HCT116 (cell line): ENCODE results near the gene DVL2.

Source experiments
- EZH2 ChIP-seq: fragments of 200-600 bp; sonication (generic); IDR thresholded peaks from 2 replicates; pipeline ENCODE4 v1.6.1; 2017; ENCODE audit warnings: antibody characterized with exemption, mixed run types
- JUND ChIP-seq: IDR thresholded peaks from 2 replicates; pipeline ENCODE4 v1.6.1; 2012
- POLR2A ChIP-seq: IDR thresholded peaks from 2 replicates; pipeline ENCODE4 v1.7.0; 2011; ENCODE audit warnings: borderline replicate concordance; ENCODE audit not compliant: insufficient read depth, insufficient read length; ENCODE audit errors: extremely low read depth
- YY1 ChIP-seq: IDR thresholded peaks from 2 replicates; pipeline ENCODE4 v1.6.1; 2011; ENCODE audit warnings: low read length, low read depth, moderate library complexity, mild to moderate bottlenecking; ENCODE audit not compliant: insufficient replicate concordance; ENCODE audit errors: extremely low read depth
- ZNF274 ChIP-seq: fragments of 200-500 bp; sonication (Bioruptor generic); IDR thresholded peaks from 2 replicates; pipeline ENCODE4 v1.6.1; 2014; ENCODE audit warnings: mild to moderate bottlenecking, low read depth, low read length, inconsistent platforms
- TF ChIP-seq, protein P1 (sequence below), 3 experiments: fragments of 200-600 bp in 1 of 3; sonication (generic) in 1 of 3; IDR thresholded peaks in 2 of 3; conservative IDR thresholded peaks in 1 of 3; 2 replicates each; pipeline ENCODE4 v1.5.1; 2012 to 2017; ENCODE audit warnings: low read depth in 2 of 3, low read length in 2 of 3, antibody characterized with exemption in 1 of 3, borderline replicate concordance in 1 of 3, control low read depth in 1 of 3, mild to moderate bottlenecking in 1 of 3, mixed read lengths in 1 of 3, mixed run types in 1 of 3, moderate library complexity in 1 of 3; ENCODE audit not compliant: insufficient read depth in 1 of 3
- TF ChIP-seq, protein P2 (sequence below): IDR thresholded peaks from 2 replicates; pipeline ENCODE4 v1.6.1; 2012; ENCODE audit warnings: low read depth

DNA sequence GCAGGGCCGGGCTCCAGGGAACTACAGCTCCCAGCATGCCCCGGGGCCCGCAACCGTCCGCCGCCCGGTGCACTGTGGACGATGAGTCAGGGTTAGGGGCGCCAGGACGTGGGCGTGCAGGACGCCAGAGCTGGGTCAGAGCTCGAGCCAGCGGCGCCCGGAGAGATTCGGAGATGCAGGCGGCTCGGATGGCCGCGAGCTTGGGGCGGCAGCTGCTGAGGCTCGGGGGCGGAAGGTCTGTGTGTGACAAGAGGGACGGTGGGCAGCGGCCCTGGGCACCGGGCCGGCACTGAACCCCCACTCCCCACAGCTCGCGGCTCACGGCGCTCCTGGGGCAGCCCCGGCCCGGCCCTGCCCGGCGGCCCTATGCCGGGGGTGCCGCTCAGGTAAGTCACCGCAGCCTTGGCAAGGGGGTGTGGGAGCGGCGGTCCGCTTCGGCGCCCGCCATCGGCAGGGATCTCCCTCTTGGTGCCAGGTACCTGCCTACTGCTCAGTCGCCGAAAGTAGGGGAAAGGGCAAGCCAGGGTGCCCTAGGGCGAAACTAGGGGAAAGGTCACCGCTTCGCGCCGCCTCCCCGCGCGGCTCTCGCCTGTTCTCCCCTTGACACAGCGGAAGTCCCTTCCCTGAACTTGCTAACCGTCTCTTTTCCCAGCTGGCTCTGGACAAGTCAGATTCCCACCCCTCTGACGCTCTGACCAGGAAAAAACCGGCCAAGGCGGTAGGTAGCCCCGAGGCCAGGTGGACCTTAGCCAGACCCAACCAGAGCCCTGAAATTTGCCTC is 14.3 kb downstream of the DVL2 start, which contains the start of the genes ACADVL and DLG4:
- TF ChIP-seq JUND (no peak; the same call in 1 of the 2 replicates), POLR2A (peak; percentile 61), EZH2 (no peak), YY1 (peak; percentile 66), ZNF274 (no peak)
- TF ChIP-seq, protein P1, sequence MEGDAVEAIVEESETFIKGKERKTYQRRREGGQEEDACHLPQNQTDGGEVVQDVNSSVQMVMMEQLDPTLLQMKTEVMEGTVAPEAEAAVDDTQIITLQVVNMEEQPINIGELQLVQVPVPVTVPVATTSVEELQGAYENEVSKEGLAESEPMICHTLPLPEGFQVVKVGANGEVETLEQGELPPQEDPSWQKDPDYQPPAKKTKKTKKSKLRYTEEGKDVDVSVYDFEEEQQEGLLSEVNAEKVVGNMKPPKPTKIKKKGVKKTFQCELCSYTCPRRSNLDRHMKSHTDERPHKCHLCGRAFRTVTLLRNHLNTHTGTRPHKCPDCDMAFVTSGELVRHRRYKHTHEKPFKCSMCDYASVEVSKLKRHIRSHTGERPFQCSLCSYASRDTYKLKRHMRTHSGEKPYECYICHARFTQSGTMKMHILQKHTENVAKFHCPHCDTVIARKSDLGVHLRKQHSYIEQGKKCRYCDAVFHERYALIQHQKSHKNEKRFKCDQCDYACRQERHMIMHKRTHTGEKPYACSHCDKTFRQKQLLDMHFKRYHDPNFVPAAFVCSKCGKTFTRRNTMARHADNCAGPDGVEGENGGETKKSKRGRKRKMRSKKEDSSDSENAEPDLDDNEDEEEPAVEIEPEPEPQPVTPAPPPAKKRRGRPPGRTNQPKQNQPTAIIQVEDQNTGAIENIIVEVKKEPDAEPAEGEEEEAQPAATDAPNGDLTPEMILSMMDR (IDR thresholded peaks at IDR 0.05 in 2 of 3, conservative IDR thresholded peaks at IDR 0.05 in 1 of 3; ENCODE audit: borderline replicate concordance in 1 of 3, insufficient read depth in 1 of 3, low read depth in 2 of 3, low read length in 2 of 3) = no peak
- TF ChIP-seq, protein P2, sequence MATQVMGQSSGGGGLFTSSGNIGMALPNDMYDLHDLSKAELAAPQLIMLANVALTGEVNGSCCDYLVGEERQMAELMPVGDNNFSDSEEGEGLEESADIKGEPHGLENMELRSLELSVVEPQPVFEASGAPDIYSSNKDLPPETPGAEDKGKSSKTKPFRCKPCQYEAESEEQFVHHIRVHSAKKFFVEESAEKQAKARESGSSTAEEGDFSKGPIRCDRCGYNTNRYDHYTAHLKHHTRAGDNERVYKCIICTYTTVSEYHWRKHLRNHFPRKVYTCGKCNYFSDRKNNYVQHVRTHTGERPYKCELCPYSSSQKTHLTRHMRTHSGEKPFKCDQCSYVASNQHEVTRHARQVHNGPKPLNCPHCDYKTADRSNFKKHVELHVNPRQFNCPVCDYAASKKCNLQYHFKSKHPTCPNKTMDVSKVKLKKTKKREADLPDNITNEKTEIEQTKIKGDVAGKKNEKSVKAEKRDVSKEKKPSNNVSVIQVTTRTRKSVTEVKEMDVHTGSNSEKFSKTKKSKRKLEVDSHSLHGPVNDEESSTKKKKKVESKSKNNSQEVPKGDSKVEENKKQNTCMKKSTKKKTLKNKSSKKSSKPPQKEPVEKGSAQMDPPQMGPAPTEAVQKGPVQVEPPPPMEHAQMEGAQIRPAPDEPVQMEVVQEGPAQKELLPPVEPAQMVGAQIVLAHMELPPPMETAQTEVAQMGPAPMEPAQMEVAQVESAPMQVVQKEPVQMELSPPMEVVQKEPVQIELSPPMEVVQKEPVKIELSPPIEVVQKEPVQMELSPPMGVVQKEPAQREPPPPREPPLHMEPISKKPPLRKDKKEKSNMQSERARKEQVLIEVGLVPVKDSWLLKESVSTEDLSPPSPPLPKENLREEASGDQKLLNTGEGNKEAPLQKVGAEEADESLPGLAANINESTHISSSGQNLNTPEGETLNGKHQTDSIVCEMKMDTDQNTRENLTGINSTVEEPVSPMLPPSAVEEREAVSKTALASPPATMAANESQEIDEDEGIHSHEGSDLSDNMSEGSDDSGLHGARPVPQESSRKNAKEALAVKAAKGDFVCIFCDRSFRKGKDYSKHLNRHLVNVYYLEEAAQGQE = no peak
